ENCODE measurements around the gene BCAP31. TPM values are rescaled to one million over a fixed set of nuclear protein-coding genes. Genes with fewer than 3 reads are reported as not detected.

BCAP31 gene
- 10 to 100 TPM; 69.1 to 91.2 (median 73.2) TPM for polyA plus RNA-seq (ENCODE audit: insufficient read length in 10 of 10)
- long read RNA-seq, donor 1, transcript BCAP31-201 (8 exons, 1,643 nt), result major isoform, 25 of 40 reads
- long read RNA-seq, donor 1, partial matches to known transcripts, result 13 of 40 reads
- long read RNA-seq, donor 1, other reads (novel, unspliced or antisense), result 0 of 40 reads
- long read RNA-seq, donor 2, transcript BCAP31-201 (8 exons, 1,643 nt), result major isoform, 28 of 33 reads
- long read RNA-seq, donor 2, partial matches to known transcripts, result 0 of 33 reads
- long read RNA-seq, donor 2, other reads (novel, unspliced or antisense), result 0 of 33 reads
- long read RNA-seq, donor 3, result 0 reads
- long read RNA-seq, donor 4, transcript BCAP31-201 (8 exons, 1,643 nt), result major isoform, 26 of 34 reads
- long read RNA-seq, donor 4, partial matches to known transcripts, result 8 of 34 reads
- long read RNA-seq, donor 4, other reads (novel, unspliced or antisense), result 0 of 34 reads
- long read RNA-seq, donor 5, transcript BCAP31-201 (8 exons, 1,643 nt), result major isoform, 33 of 50 reads
- long read RNA-seq, donor 5, partial matches to known transcripts, result 11 of 50 reads
- long read RNA-seq, donor 5, other reads (novel, unspliced or antisense), result 5 of 50 reads
- long read RNA-seq, donor 6, transcript BCAP31-201 (8 exons, 1,643 nt), result major isoform, 27 of 54 reads
- long read RNA-seq, donor 6, partial matches to known transcripts, result 14 of 54 reads
- long read RNA-seq, donor 6, other reads (novel, unspliced or antisense), result 7 of 54 reads
- long read RNA-seq, donor 7, transcript BCAP31-201 (8 exons, 1,643 nt), result major isoform, 27 of 35 reads
- long read RNA-seq, donor 7, partial matches to known transcripts, result 6 of 35 reads
- long read RNA-seq, donor 7, other reads (novel, unspliced or antisense), result 0 of 35 reads
- long read RNA-seq, donor 8, transcript BCAP31-201 (8 exons, 1,643 nt), result major isoform, 16 of 32 reads
- long read RNA-seq, donor 8, partial matches to known transcripts, result 13 of 32 reads
- long read RNA-seq, donor 8, other reads (novel, unspliced or antisense), result 0 of 32 reads
- long read RNA-seq, donor 9, partial matches to known transcripts, result 0 of 2 reads
- long read RNA-seq, donor 9, other reads (novel, unspliced or antisense), result 0 of 2 reads

DNA sequence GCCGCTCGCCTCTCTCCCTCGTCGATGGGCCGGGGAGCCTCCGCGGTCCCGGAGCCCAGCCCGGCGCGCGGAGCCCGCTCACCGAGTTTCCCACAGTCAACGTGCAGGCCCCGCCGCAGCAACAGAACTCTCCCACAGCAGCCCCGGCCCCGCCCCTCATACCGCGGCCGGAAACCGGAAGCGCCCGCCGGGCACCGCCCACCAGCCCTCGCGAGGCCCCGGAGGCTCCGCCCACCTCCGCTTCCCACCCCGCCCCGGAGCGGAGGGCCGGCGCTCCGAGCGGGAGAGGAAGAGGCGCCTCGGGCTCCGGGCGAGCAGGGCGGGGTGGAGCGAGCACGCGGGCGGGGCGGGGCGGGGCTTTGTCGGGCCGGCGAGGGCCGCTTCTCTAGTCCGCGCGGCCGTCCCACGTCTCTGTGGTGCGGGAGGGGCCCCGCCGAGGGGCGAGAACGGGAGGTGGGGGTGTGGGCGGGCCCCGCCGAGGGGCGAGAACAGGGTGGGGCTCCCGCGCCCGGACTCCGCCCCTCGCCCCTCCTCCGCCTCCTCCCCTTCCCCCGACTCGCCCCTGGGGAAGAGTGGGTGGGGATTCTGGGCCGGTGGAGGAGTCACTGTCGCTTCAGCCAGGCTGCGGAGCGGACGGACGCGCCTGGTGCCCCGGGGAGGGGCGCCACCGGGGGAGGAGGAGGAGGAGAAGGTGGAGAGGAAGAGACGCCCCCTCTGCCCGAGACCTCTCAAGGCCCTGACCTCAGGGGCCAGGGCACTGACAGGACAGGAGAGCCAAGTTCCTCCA is at the start of gene BCAP31, which contains the start of gene ABCD1:
BCAP31 (minus strand) TSS at position 136 of the 787 bp plus-strand sequence. CDS start 1,143 bp downstream, outside the sequence.
ABCD1 (plus strand) TSS at position 605 of the 787 bp plus-strand sequence. CDS start 411 bp downstream, outside the sequence.
- DNase-seq, result peak; percentile 88 to 93 (median 88)

DNA sequence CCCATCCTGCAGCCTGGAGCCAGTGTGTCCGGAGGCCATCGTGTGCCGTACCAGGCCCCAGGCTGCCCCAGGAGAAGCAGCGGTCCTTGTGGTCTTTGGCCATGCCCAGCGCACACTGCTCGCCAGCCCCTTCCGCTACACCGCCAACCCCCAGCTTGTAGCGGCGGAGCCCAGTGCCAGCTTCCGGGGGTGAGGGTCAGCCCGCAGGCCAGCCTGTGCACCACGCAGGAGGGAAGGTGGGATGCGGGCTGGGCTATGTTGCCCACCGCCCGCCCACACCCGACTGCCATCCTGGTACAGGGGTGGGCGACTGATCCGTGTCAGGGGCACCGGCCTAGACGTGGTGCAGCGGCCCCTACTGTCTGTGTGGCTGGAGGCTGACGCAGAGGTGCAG is 49.0 kb upstream of the BCAP31 start:
- no peak for DNase-seq

DNA sequence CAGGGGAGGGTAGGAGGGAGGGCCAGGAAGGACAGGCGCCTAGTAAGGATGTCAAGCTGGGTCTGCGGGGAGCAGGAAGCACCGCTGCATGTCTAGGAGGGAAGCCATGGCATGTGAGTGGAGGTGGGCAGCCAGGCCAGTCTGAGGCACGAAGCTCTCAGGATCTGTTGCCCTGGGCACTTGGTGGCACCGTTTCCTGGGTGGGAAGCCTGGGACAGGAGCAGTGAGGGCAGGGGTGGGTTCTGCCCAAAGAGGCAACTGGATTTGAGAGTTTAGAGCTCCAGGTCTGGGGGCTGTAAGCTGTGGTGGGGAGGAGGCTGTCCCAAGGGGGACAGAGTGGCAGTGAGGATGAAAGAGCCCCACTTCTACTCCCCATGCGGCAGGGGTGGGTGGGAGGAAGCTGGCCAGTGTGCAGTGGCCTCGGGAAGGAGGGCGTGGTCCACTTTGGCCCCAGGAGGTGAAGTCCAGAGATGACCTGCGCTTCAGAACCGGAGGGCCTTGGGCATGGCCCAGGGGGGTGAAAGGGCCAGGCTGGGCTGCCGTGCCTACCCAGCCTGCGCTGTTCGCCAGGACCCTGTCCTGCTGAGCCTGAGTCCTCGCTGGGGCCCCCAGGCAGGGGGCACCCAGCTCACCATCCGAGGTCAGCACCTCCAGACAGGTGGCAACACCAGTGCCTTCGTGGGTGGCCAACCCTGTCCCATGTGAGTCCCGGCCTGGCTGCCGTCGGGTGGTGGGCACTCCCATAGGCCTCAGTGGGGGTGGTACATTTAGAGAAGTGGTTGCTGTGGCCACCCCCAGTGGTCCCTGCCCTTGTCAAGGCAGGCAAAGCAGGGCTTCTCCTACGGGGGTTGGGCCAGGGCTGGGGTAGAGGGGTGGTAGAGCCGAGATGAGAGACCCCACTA is 48.4 kb upstream of the BCAP31 start:
- DNase-seq, result no peak

DNA sequence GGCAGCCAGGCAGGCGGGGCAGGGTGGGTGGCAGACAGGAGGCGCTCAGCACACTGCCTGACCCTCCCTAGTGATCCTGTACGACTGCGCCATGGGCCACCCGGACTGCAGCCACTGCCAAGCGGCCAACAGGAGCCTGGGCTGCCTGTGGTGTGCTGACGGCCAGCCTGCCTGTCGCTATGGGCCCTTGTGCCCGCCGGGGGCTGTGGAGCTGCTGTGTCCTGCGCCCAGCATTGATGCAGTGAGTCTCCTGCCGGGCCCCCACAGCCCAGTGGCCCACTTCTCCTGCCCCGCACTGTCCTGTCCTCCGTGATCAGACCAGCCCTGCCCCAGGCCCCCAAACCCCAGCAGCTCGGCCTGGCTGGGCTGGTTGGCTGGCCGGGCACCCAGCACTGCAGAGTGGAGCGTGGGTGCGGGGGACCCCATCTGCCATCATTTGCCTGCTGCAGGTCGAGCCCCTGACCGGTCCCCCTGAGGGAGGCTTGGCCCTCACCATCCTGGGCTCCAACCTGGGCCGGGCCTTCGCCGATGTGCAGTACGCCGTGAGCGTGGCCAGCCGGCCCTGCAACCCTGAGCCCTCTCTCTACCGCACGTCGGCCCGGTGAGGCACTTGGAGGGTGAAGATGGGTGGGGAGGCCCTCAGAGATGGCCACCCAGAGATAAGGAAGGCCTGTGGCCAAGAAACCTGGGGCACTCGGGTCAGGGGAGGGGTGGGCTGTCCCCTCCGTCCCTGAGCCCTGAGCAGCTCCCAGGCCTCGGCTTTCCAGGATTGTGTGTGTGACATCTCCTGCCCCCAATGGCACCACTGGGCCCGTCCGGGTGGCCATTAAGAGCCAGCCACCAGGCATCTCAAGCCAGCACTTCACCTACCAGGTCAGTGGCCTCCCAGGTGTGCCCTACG is 47.5 kb upstream of the BCAP31 start:
- DNase-seq, result no peak

DNA sequence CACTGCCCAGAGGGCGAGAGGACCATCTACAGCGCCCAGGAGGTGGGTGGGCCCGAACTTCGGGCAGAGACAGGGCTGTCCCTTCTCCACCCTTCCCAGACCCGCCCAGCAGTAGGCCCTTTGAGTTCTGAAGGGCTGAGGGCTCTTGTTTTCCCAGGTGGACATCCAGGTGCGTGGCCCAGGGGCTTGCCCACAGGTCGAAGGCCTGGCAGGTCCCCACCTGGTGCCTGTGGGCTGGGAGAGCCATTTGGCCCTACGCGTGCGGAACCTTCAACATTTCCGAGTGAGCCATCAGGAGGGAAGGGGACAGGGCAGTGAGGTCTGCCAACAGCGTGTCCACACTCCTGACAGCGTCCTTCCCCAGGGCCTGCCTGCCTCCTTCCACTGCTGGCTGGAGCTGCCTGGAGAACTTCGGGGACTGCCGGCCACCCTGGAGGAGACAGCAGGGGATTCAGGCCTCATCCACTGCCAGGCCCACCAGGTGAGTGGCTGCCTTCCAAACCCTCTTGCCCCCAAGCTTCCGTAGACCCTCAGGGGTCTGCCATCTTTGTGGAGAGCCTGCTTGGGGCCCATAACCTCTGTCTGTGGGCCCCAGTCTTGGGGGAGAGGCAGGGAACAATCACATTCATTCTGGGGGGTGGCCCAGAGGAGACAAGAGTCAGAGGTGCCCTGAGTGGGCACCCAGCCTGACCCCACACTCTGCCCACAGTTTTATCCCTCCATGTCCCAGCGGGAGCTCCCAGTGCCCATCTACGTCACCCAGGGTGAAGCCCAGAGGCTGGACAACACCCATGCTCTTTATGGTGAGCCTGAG is 46.6 kb upstream of the BCAP31 start:
- no peak for DNase-seq

DNA sequence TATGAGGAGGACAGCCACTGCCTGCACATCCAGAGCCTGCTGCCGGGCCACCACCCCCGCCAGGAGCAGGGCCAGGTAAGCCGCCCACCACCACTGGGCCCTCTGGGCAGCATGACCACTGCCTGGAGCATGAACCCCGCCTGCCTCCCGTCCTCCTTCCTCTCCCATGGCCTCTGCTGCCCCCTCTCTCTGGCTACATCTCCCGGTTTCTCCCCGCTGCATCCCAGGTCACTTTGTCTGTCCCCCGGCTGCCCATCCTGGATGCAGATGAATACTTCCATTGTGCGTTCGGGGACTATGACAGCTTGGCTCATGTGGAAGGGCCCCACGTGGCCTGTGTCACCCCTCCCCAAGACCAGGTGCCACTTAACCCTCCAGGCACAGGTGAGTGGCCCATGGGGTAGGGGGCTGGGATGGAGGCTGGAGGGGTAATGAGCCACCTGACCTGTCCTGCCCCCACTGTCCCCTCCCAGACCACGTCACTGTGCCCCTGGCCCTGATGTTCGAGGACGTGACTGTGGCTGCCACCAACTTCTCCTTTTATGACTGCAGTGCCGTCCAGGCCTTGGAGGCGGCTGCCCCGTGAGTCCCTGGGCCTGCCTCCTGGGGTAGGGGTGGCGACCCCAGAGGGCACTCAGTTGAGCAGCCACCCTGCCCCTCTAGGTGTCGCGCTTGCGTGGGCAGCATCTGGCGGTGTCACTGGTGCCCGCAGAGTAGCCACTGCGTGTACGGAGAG is 45.8 kb upstream of the BCAP31 start:
- DNase-seq, result no peak

DNA sequence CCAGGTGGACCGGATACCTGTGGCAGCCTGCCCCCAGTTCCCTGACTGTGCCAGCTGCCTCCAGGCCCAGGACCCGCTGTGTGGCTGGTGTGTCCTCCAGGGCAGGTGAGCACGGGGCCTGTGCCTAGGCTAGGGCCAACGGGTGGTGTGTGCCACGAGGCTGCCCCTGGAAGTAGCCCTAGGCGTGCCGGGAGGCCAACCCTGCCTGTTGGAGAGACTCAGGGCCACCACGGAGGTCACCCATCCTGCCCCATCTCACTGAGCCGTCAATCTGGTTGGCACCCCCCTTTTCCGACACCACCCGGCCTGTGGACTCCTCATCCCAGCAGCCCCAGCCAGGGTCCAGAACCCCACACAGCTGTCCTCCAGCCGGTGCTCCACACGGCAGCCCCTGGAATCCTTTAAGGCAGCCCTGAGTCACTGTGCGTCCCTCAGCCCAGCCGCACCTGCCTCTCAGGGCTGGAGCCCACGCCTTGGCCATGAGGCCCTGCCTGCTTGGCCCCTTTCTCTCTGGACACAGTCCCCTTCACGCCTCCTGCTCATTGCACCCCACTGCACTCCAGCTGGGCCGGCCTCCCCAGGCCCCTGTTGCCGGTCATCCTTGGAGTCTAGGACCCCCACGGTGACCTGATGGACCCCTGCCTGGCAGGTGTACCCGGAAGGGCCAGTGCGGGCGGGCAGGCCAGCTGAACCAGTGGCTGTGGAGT is 45.1 kb upstream of the BCAP31 start:
- no peak for DNase-seq

DNA sequence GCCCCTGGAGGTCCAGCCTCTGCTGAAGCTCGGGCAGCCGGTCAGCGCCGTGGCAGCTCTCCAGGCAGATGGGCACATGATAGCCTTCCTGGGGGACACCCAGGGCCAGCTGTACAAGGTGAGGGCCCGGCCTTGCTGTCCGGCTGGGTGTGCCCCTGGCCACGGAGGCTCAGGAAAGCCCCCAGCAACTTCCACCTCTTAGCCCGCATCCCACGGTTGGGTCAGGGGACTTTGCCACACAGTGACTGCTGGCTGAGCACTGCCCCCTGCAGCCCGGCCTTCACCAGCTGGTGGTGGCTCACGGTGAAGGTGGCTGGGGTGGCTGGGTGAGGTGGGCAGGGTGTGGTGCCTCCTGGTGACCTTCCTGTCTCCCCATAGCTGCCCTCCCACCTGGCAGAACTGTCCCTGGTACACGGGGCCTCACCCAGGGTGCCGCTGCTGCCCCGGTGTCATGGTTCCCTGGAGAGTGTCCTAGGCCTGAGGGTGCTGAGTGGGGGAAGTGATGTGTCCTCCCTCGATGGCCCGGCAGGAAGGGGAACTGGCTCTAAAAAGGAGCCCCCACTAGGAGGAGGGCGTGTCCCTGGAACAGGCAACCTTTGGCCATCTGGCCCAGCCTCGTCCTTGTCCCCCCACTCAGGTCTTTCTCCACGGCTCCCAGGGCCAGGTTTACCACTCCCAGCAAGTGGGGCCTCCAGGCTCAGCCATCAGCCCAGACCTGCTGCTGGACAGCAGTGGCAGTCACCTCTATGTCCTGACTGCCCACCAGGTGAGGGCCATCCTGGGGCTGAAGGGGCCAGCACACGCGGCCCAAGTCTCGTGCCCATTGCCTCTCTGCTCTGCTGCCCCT is 44.3 kb upstream of the BCAP31 start:
- no peak for DNase-seq

DNA sequence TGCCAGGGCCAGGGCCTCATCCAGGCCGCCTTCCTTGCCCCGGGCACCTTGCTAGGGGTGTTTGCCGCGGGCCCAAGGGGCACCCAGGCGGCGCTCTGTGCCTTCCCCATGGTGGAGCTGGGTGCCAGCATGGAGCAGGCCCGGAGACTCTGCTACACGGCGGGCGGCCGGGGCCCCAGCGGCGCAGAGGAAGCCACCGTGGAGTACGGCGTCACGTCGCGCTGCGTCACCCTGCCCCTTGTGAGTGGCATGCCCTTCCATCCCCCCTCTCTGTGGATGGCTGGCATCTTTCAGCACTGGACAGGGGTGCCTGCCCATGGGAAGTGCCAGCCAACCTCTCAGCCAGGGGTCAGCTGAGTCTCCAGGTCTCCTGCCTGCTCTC is 43.5 kb upstream of the BCAP31 start:
- DNase-seq, result no peak

DNA sequence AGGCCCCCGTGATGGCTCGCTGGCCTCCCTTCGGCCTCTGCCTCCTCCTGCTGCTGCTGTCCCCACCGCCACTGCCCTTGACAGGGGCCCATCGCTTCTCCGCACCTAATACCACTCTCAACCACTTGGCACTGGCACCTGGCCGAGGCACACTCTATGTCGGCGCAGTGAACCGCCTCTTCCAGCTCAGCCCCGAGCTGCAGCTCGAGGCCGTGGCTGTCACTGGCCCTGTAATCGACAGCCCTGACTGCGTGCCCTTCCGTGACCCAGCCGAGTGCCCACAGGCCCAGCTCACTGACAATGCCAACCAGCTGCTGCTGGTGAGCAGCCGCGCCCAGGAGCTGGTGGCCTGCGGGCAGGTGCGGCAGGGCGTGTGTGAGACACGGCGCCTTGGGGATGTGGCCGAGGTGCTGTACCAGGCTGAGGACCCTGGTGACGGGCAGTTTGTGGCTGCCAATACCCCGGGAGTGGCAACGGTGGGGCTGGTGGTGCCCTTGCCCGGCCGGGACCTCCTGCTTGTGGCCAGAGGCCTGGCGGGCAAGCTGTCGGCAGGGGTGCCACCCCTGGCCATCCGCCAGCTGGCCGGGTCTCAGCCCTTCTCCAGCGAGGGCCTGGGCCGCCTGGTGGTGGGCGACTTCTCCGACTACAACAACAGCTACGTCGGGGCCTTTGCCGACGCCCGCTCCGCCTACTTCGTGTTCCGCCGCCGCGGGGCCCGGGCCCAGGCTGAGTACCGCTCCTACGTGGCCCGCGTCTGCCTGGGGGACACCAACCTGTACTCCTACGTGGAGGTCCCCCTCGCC is 42.9 kb upstream of the BCAP31 start:
- no peak for DNase-seq

DNA sequence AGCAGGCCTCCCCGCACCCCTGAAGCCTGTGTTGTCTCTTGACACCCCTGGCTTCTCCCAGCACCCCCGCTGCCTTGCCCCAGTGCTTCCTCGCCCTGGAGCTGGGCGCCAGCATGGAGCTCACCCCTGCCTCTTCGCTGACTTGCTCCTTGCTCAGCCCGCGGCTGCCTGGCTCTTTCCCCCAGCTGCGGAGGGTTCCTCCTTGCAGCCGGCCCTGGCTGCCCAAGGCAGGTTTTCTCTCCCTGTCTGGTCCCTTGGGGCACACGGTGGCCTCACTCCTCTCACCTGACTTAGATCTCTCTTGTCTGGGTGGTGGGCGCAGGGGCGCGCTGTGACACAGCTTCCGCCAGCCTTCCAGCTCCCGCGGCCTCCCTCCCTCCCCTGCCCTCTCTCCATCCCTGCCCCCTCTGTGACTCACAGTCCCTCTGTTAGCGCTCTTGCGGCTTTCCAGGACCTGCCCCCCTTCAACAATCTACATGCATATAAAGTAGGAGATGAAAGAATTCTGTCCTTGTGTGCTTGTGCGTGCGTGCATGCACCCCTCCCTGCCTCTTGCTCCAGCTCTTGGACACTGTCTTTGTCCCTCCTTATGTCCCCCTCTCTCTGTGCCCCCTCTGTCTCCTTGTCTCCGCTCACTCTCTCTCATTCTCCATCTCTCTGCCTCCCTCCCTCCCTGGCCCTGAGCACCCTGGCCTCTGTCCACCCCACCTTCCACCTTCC is 42.1 kb upstream of the BCAP31 start:
- peak in 2 of 3 donors; percentile 43 to 51 for DNase-seq

DNA sequence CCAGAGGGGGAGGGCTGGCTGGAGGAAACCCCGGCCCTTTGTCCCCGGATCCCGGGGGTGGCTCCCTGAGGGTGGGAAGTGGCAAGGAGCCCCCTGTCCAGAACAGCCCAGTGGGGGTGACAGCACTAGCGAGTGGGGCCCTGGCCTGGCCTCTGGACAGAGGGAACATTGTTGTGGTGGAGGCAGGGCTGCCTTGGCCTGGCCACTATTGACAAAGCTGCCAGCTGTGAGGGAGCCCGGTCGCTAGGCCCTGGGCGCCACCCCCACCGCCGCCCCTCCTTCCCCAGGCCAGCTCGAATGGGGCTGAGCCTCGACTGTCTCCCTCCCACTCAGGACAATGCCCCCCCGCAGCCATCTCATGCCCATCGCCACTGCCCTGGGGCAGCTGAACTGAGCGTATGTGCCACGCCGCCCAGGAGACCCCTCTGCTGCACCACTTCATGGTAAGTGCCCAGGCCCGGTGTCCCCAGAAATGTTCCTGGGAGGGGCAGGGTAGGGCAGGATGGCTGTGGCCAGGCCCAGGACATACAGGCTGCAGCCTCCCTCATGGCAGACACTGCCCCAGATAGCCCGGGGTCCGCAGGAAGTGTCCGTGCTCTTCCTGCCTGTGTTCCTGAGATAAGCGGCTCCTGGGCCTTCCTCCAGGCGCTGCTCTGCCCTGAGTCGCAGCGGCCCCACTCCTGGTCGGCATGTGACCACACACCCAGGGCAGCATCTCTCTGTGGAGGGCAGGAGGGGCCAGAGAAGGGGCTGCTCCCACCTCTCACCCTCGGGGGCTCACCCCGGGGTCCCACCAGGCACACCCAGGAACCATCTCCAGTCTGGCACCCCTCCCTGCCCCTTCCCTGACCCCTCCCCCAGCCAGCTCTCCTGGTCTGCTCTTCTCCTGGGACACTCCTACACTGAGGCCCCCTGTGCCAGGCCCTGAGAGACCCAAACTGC is 41.2 kb upstream of the BCAP31 start:
- no peak for DNase-seq

DNA sequence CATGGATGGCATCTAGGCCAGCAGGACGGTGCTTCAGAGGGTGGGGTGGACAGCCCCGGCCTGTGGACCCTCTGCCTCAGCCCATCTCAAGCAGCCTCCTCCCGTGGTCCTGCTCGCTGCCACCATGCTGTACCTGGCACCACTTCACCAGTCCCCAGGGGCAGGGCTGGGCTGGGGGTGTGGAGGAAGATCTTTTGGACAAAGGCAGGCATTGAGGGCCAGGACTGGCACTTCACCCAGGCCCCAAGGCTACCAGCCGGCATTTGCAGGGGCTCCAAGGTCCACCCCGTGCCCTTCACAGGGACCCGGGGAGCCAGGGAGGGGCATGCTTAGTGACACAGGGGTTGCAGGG is 40.6 kb upstream of the BCAP31 start:
- DNase-seq, result no peak

Data from muscle of back (tissue), 13 donors.